Kidney capillary endothelial cell (primary cell): ENCODE results near the gene SH2D3C.

Source experiments
- DNase-seq: peaks from one replicate; pipeline ENCODE4 v3.0.0-alpha.2; 2018; ENCODE audit warnings: low spot score

SH2D3C gene

DNA sequence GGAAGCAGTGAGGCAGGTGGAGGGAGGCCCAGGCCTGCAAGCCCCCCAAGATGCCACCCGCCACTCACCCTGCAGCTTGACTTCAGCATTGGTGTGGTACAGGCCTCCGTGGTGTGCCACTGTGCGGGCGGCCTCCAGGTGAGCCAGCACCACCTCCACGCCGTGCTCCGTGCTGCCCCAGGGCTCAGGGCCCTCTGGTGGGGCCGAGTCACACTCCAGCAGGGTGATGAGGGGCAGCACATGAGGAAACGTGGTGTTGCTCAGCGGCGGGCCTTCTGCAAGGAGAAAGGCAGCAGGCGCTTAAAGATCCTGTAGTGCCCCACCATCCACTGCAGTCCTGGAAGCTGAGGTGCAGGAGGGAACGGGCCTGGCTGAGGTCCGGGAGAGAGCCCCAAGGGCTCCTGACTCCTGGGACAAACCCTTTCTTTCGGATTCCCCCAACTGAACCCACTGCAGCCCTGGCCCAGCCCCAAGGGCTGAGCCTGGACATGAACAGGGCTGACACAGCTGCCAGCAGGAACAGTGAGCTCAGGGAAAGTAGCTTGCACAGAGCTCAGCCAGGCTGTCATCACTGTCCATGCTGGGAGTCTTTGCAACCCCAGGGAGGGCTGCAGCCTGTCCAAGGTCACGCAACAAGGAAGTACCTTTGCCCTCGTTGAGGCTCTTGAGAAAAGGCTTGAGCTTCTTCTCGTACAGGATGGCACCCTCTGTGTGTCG, 38.7 kb downstream of the SH2D3C start:
- no peak for DNase-seq

DNA sequence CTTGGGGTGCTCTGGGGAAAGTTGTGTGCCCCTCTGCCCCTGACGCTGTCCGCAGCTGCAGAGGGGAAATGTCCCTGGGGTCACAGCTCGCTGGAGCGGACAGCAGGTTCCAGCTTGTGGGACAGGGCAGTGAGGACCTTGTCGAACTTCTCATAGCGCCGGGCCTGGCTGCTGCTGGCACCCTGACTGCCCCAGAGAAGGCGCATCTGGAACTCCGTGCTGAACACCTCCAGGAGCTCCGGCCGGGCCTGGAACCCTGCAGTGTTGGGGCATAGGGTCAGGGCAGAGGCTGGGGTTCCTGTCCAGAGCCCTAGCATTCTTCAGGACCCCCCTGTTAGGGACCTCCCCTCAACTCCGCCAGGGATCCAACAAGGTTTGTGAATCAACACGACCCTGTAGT, 39.8 kb downstream of the SH2D3C start:
- no peak for DNase-seq

DNA sequence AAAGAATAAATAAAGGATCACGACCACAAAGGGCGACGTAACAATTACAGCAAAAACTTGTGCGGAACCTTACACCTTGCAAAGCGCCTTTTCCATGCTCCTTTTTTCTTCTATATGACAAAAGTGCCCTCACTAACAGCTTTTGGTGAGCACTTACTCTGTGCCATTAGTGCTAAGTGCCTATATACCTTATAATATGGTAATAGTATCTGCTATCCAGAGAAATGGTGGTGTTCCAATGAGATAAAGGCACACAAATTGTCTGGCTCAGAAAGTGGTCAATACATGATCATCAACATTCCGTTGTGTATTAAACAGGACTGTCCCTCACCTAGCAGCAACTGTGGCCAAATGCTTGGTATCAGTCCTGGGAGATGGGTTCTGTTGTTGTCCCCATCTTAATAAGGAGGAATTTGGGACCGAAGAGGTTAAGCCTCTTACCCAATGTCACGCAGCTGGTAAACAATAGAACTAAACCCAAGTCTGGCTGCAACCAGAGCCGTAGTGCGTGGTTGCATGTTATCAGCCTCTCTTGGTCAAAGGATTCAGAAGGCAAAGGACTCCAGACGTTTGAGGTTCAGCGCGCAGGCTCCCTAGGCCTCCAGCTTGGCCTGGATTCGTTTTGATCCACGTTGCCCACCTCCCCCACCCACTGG, 42.8 kb downstream of the SH2D3C start:
- DNase-seq: no peak

DNA sequence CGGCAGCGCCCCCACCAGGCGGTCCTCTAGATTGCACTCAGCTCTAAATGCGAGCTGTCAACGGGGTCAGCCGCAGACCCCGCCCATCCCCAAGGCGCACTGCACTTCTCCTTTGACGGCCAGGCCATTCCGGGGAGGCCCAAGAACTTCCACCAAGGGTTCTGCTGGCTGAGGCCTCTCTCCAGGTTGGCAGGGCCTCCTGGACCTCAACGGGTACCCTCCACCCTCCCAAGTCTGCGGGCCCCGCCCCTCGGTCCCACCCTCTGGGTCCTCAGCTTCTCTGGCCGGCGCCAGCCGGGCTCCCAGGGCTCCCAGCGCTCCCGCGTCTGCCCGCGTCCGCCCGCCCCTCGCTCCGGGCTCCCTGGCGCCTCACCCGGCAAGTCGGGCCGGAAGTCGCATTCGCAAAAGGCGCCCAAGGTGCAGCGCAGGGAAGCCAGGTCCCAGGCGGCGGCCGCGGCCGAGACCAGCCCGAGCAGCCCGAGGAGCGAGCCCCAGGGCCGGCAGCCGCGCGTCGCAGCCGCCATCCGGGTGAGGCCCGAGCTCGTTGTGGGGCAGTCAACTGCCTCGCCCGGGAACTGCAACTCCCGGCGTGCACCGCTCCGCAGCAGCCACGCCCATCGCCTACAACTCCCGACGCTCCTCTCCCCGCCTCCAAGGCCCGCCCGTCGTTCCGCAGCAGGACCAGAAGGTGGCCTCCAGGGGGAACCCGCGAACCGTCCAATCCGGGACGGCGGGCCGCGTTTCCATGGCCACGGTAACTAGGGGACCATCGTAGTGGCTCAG, 43.5 kb downstream of the SH2D3C start, which contains the start of gene TOR2A:
Gene TOR2A (minus strand): TSS at position 548 of the 783 bp plus-strand sequence. CDS start 24 bp downstream, at position 524.
- DNase-seq: peak; percentile 98

DNA sequence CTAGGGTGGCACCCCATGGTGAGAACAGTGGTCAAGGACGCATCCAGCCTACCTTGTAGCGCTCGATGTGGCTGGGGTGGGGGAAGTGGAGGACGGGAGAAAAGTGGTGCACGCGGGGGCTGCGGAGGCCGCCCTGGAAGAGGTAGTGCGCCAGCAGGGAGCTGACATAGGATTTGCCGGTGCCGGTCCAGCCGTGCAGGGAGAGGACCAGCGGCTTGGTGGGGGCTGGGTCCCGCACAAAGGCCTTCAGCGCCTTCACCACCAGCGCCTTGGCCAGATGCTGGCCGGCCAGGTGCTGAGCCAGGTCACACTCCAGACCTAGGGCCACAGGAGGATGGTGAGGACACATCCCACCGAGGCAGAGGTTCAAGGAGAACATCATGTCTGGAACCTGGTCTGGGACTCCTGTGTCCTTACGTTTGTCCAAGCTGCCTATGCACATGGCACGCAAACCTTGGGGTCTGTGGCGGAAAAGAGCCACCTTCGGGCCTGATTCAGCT, 44.2 kb downstream of the SH2D3C start:
- no peak for DNase-seq

DNA sequence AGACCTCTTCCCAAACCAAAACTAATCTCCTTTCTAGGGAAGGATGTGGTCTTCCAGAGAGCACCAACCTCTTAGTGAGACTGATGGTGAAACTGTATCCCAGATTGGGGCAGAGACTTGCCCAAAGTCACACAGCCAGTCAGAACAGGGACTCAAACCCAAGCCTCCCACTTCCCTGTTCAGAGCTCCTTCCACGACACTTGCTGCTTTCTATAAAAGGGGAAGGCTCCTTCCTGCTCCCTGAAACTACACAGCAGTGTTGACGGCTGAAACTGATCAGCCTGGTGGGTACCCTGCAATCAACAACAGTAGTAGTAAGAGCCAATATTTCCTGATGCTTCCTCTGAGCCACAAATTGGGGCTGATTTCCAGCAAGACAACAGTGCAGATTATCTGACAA, 44.9 kb downstream of the SH2D3C start:
- DNase-seq: no peak

DNA sequence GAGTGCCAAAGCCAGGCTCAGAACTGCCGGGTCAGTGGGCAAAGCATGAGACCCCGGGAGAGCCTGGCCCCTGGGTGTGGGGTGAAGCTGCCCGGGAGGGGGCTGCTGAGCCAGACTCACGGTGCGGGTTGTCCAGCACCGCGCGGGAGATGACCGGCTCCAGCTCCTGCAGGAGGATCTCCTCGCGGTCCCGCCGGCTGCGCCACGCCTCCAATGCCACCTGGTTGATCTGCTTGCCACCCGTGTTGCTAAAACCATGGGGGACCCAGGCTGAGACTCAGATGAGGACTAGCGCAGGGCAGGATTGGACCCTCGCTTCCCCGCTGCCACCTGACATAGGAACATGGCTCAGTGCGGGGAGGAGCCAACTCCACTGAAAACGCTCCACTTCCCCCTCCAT, 46.0 kb downstream of the SH2D3C start:
- DNase-seq: no peak

DNA sequence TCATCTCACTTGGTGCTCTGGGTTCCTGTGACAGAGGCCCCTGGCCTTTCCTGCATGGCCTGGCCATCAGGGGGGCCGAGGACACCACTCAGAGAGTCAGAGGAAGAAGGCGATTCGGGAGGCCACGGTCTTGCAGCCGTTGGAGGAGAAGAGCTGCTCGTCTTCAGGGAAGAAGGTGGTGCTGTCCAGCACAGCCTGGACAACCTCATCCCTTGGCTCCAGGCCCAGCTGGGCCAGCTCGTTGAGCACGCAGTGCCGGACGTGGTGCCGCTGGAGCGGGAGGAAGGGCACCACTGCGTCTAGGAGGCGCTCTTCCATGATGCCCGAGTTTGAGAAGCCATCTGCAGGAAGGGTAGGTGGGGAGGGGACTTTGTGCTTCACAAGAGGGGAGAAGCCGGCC, 46.5 kb downstream of the SH2D3C start:
- DNase-seq: no peak

DNA sequence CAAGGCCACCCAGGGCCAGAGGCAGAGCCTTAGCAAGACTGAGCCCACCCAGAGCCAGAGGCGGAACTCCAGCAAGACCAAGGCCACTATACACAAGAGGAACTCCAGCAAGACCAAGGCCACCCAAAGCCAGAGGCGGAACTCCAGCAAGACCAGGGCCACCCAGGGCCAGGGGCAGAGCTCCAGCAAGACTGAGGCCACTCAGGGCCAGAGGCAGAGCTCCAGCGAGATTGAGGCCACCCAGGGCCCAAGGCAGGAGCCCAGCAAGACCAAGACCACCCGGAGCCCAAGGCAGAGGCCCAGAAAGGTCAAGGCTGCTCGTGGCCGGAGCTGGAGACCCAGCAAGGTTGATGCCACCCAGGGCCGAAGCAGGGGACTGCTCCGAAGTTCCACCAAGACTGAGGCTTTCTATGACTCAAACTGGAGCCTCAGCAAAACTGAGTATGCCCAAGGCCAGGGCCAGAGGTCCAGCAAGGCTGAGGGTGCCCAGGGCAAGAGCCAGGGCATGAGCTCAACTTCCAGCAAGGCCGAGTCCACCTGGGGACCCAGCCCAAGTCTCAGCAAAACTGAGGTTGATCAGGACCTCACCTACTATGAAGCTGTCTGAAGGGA, 47.6 kb downstream of the SH2D3C start:
- DNase-seq: no peak

DNA sequence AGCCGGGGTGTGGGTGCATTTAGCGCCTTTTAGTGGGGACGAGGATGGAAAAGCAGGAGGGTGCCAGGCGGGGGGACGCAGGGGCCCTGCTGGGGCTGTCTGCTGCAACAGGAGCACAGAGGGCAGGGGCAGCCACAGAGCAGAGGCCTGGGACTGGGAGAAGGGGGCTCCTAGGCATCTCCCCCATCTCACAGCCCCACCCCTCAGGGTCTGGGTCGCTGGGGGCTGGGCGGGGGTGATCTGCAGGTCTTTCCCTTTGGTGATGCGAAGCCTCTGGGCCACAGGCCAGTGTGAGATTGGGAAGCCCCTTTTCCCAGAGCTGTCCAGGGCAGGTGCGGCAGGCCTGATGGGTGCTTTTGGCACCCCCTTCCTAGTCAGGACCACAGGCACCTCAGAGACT, 48.2 kb downstream of the SH2D3C start:
- no peak for DNase-seq

DNA sequence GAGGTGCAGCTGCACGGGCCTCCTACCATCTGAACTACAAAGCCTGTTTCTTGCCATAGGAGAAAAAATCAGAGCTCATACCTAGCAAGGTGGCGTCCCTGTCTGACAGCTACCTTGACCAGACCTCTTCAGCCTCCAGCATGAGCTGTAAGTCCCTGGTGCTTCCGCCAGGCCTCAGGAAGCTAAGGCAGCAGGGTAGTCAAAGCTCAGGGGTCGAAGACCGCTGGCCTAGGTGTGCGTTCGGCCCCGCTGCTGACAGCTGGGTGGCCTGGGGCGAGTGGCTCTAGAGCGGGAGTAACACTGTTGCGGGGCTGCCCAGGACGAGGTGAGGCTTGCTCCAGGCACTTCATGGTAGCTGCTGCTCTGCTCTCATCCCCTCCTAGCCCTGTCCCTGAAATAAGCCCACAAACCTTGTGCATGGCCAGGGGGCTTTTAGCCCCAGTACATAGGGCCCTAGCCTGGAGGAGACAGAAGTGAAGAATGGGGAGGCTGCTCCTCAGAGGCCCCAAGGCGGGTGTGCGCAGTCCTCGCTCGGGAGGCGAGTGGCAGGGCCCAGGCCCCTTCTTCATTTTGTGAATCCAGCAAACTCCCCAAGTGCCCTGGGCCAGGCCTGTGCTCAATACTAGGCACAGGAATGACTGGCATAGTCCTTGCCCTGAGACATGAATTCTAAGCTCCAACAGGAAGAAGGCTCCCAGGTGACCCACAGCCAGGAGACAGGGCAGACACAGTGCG, 48.8 kb downstream of the SH2D3C start:
- no peak for DNase-seq

DNA sequence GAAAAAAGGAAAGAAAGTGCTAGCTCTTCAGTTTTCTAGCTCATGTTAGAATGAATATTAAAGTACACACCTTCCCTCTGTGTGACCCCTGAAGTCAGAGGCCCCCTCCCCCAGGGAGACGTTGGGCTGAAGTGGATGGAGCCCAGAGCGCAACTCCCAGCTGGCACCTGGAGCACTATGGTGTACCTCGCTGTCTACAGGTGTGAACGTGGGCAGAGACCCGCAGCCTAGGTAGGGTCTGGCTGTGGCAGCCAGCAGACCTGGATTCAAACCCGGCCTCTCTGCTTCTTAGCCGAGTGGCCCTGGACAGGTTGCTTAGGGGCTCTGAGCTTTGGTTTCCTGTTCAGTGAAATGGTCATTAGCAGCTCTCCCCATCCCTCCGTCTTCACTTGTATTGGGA, 49.7 kb downstream of the SH2D3C start:
- DNase-seq: no peak

DNA sequence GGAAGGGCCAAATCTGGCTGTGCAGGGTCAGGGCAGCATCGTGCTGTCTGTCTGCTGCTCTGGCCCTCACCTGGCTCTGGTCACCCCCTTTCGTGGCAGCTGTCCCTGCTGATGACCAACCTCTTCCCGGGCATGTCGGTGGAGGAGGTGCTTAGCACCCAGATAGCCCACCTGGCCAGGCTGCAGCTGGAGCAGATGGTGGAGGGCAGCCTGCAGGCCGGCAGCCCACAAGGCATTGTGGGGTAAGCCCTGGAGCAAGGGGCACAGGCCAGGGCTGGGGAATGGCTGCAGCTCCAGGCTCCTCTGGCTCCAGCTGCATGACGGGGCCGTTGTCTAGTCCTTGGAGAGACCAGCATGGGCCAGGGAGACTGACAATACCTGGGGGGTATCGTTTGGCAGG, 51.6 kb downstream of the SH2D3C start:
- no peak for DNase-seq

DNA sequence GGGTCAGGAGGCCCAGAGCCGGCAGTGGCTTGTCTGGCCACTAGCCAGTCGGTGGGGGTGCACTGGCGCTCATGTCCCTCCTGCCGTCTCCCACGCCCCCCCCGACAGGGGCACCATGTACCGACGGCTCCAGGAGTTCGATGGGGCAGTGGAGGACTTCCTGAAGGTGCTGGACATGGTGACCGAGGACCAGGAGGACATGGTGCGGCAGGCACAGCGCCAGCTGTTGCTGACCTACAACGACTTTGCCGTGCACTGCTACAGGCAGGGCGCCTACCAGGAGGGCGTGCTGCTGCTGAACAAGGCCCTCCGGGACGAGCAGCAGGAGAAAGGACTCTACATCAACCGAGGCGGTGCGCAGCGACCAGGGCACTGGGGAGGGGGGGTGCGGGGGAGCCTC, 54.5 kb downstream of the SH2D3C start:
- no peak for DNase-seq

DNA sequence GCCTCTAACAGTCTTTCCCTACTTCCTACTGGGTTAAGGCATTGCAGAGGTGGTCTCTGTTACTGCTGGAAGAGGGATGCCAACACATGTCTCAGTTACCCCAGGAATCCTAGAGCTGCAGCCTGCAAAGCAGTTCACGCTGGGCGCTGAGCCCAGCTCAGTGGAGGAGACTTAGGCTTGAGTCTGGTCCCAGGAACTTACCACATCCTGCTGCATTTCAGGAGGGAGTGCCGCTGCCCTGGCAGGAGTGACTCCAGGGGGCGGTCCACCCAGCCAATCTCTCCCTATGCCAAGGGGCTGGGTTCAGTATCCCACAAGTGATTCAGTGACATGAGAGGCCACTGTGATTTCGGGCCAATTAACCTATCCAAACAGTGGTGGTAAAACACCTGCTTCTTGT, 55.0 kb downstream of the SH2D3C start:
- DNase-seq: no peak

DNA sequence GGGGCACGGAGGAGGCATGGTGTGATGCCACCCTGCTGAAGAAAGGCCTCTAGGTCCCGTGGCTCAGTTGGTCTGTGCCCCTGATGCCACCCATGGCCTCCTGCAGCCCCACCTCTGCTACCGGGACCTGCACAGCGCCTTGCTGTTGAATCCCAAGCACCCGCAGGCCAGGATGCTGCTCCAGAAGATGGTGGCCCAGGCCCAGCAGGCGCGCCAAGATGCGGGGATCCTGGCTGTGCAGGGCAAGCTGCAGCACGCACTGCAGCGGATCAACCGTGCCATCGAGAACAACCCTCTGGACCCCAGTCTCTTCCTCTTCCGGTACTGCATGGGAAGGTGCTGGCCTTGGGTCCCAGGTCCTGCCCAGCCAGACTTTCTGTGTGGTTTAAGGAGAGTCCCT, 55.5 kb downstream of the SH2D3C start:
- no peak for DNase-seq

DNA sequence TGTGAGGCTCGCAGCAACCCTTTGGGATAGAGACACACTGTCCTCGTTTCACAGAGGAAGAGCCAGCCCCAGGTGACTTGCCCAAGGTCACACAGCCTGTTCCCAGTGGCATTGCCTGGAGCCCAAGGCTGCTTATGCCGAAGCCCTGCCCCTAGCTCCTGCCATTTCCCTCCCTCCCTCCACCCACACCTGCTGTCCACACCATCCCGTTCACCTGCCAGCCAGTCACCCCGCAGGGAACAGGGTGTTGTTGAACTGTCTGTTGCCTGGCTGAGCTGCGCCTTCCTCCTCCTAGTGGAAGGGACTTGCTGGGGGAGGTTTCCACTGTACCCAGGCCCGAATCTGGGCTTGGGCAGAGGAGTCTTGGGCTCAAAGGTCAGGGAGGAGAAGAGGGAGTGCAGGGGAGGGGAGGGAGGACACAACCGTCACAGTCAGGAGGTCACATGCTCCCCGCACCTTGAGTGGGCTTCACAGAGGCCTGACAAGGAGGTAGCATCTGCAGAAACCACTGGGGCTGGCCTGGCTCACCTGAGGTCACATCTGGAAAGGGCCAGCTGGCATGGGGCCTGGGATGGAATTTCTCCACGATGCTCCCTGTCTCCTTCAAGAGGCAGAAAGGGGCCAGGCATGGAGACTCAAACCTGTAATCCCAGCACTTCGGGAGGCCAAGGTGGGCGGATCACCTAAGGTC, 56.3 kb downstream of the SH2D3C start:
- no peak for DNase-seq

DNA sequence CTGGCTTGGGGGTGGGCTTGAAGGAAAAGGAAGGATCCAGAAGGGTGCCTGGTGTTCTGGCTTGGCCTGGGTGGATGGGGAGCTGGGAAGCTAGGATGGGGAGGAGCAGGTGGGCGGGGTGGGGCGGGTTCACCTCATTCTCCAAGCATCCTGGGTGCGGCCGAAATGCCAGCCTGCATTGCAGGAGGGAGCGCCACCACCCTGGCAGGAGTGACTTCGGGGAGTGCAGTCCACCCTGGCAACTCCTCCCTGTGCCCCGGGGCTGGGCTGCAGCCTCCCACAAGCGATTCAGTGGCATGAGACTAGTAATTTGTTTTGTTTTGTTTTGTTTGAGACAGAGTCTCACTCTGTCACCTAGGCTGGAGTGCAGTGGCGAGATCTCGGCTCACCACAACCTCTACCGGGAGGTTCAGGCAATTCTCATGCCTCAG, 57.1 kb downstream of the SH2D3C start:
- DNase-seq: no peak

DNA sequence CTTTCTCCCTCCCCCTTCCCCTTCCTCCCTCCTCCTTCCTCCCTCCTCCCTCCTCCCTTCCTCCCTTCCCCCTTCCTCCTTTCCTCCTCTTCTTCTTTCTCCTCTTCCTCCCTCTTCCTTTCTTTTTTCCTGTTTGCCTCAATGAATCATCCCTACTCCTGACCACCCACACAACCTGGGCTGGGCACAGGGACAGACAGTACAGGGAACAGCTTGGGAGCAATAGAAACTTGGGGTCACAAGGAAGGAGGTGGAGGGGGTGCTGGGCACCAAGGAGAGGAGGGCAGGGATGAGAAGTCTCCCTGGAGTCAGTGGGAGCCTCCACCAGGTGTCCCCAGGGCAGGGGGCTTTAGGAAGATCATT, 57.6 kb downstream of the SH2D3C start:
- no peak for DNase-seq

DNA sequence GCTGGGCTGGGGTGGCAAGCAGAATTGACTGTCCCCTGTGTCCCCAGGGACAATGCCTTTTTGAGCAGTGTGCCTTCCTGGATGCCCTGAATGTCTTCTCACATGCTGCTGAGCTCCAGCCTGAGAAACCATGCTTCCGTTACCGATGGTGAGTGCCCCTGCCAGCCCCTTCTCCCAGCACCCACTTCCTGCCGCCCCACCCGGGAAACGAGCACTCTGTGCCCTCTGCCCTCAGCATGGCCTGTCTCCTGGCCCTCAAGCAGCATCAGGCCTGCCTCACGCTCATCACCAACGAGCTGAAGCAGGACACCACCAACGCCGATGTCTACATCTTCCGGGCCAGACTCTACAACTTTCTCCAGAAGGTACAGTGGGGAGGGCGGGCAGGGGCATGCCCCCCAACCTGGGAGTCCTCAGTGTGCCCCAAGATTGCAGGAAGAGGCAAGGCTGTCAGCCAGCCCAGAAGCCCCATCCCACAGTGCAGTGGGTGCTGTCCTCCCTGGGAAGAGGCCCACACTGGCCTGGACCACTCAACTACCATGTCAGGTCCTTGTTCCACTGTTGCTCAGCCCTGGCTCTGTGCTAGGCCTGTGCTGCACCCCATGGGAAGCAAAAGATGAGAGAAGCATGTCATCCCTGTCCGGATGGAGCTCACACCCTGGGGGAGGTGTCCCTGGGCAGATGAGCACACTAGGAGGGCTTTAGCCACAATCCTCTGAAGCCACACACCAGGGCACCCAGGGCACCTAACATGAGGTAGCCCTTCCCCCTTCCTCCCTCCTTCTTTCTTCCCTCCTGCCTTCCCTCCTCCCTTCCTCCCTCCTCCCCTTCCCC, 58.2 kb downstream of the SH2D3C start:
- DNase-seq: no peak
